ENCODE data around the gene MED15. TPM values are rescaled to one million over a fixed set of nuclear protein-coding genes. Genes with fewer than 3 reads are reported as not detected.

Gene MED15
- total RNA-seq, 3 donors from 2014 or later (not counting 1 experiment from before 2014, with no cell fraction given), result 269 to 291 (median 270) TPM

DNA sequence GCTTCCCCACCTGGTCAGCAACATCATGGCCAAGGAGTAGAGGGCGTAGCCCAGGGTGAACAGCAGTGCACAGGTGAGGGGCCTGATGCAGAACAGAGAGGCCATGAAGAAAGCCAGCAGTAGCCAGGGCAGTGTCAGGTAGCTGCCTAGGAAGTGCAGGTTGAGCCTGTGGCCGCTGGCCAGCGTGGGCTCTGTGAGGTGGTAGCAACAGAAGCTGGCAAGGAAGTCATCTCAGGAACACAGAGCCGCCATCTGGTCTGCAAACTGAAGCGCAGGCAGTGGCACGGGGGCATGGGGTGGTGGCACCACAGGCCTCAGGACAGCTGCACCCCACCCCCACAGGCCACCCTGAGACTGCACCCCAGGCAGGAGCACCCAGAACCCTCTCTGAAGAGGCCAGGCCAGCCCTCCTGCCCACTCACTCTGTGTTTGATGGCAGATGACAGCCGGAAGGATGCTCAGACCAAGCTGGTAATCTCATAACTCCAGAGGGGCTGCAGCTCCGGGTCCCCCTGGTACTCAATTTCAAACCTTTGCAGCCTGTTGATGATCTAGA, 95.3 kb downstream of the MED15 start:
- Mint-ChIP-seq H3K27ac (peak overlapping the region in 1 of 2 donors; percentile 27), H3K36me3 (no peaks in the 10 kb centered on the region), H3K27me3 (ENCODE audit: low read depth in 2 of 2) (no peaks in the 10 kb centered on the region), H3K4me3 (no peak overlapping the region), H3K9me3 (no peaks in the 10 kb centered on the region), H3K4me1 (peaks cover 13 to 39% of the 10 kb centered on the region in 2 donors)
- intact Hi-C loops (cut with micrococcal nuclease), result no loop called here
- 48% methylated on average over 8 of the region's 8 CpGs for WGBS (ENCODE audit: insufficient coverage)
- peaks cover 25% of the 10 kb centered on the region for H3K4me1 ChIP-seq (ENCODE audit: control insufficient read depth, insufficient read depth, low read length)
- H3K27me3 ChIP-seq (ENCODE audit: control insufficient read depth, insufficient read depth, low read length), result no peaks in the 10 kb centered on the region
- no peak overlapping the region for H3K4me3 ChIP-seq (ENCODE audit: low read length)
- no peak for ATAC-seq
- no peaks in the 10 kb centered on the region for H3K9me3 ChIP-seq (ENCODE audit: control insufficient read depth, insufficient read depth, low read length)
- no peak overlapping the region for H3K27ac ChIP-seq (ENCODE audit: low read length)
- TF ChIP-seq, protein P1, sequence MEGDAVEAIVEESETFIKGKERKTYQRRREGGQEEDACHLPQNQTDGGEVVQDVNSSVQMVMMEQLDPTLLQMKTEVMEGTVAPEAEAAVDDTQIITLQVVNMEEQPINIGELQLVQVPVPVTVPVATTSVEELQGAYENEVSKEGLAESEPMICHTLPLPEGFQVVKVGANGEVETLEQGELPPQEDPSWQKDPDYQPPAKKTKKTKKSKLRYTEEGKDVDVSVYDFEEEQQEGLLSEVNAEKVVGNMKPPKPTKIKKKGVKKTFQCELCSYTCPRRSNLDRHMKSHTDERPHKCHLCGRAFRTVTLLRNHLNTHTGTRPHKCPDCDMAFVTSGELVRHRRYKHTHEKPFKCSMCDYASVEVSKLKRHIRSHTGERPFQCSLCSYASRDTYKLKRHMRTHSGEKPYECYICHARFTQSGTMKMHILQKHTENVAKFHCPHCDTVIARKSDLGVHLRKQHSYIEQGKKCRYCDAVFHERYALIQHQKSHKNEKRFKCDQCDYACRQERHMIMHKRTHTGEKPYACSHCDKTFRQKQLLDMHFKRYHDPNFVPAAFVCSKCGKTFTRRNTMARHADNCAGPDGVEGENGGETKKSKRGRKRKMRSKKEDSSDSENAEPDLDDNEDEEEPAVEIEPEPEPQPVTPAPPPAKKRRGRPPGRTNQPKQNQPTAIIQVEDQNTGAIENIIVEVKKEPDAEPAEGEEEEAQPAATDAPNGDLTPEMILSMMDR (IDR thresholded peaks at IDR 0.05), result no peak
- no peak for DNase-seq
- no peaks in the 10 kb centered on the region for H3K36me3 ChIP-seq (ENCODE audit: control insufficient read depth, insufficient read depth, low read length)

DNA sequence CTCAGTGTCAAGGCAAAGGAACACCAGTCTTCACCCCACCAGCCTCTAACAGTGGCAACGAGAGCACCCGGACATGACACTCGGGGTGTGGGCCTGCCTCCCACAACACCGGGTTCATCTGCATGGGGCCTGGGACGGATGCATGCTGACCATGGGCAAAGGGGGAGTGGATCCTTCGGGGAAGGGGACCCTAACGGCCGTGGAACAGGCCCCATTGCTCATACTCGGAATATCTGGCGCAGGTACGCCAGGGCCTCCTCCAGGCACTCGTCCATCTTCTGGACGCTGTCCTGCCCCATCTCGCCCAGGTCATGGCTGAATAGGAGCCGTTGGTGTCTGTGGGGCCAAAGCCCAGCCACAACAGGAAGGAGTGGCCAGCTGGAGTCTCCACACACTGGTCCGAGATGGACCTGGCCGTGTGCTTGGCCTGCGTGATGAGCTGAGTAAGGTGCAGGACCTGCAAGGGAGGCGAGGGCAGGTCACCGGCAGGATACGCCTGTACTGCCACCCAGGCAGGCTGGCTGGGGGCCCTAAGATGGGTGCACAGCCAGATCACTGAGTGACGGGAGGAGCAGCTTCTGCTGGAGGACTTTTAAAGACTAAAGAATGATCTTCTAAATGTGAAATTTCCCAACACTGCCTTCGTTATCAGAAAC, 96.8 kb downstream of the MED15 start:
- Histone ChIP-seq H3K9me3 (ENCODE audit: control insufficient read depth, insufficient read depth, low read length) (no peaks in the 10 kb centered on the region), H3K27me3 (ENCODE audit: control insufficient read depth, insufficient read depth, low read length) (no peaks in the 10 kb centered on the region), H3K4me3 (ENCODE audit: low read length) (no peak overlapping the region), H3K27ac (ENCODE audit: low read length) (no peak overlapping the region), H3K4me1 (ENCODE audit: control insufficient read depth, insufficient read depth, low read length) (peaks cover 41% of the 10 kb centered on the region), H3K36me3 (ENCODE audit: control insufficient read depth, insufficient read depth, low read length) (no peaks in the 10 kb centered on the region)
- Mint-ChIP-seq H3K4me1 (peaks cover 25 to 53% of the 10 kb centered on the region in 2 donors), H3K4me3 (no peak overlapping the region), H3K9me3 (no peaks in the 10 kb centered on the region), H3K36me3 (no peaks in the 10 kb centered on the region), H3K27me3 (ENCODE audit: low read depth in 2 of 2) (no peaks in the 10 kb centered on the region), H3K27ac (no peak overlapping the region)
- 86% methylated on average over 23 of the region's 23 CpGs for WGBS (ENCODE audit: insufficient coverage)
- intact Hi-C loops (cut with micrococcal nuclease), result no loop called here
- ATAC-seq, result no peak
- TF ChIP-seq, protein P1 (IDR thresholded peaks at IDR 0.05), result no peak
- DNase-seq, result no peak

DNA sequence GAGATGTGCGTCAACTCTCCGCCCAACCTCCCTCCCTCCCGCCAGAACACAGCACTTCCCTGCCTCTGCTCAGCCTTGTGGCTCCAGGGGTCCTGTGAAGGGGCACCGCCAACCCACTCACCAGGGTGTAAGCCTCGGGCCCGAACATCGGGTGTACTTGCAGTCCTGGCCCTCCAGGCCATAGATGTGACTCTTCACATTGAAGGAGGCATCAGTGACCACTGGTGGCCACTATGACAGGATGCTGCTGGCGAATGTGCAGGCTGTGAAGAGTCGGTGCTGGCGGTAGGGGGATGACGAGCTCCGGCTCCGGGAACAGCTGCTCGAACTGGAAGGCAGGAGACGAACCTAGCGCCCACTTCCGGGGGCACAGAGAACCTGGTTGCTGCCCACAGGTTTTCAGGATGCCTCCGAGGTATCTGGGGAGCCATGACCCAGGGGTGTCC, 97.4 kb downstream of the MED15 start:
- Mint-ChIP-seq H3K27ac (no peak overlapping the region), H3K4me1 (peaks cover 31 to 59% of the 10 kb centered on the region in 2 donors), H3K27me3 (ENCODE audit: low read depth in 2 of 2) (no peaks in the 10 kb centered on the region), H3K4me3 (no peak overlapping the region), H3K36me3 (no peaks in the 10 kb centered on the region), H3K9me3 (no peaks in the 10 kb centered on the region)
- Histone ChIP-seq H3K36me3 (ENCODE audit: control insufficient read depth, insufficient read depth, low read length) (no peaks in the 10 kb centered on the region), H3K27me3 (ENCODE audit: control insufficient read depth, insufficient read depth, low read length) (no peaks in the 10 kb centered on the region), H3K4me1 (ENCODE audit: control insufficient read depth, insufficient read depth, low read length) (peaks cover 46% of the 10 kb centered on the region), H3K9me3 (ENCODE audit: control insufficient read depth, insufficient read depth, low read length) (no peaks in the 10 kb centered on the region), H3K27ac (ENCODE audit: low read length) (no peak overlapping the region), H3K4me3 (ENCODE audit: low read length) (no peak overlapping the region)
- DNase-seq (no peak), ATAC-seq (no peak)
- intact Hi-C loops (cut with micrococcal nuclease), result no loop called here
- WGBS (ENCODE audit: insufficient coverage), result 92% methylated on average over 18 of the region's 18 CpGs
- TF ChIP-seq, protein P1 (IDR thresholded peaks at IDR 0.05), result no peak
